Measurements from ENCODE around the gene SELENOF.

The SELENOF gene

DNA sequence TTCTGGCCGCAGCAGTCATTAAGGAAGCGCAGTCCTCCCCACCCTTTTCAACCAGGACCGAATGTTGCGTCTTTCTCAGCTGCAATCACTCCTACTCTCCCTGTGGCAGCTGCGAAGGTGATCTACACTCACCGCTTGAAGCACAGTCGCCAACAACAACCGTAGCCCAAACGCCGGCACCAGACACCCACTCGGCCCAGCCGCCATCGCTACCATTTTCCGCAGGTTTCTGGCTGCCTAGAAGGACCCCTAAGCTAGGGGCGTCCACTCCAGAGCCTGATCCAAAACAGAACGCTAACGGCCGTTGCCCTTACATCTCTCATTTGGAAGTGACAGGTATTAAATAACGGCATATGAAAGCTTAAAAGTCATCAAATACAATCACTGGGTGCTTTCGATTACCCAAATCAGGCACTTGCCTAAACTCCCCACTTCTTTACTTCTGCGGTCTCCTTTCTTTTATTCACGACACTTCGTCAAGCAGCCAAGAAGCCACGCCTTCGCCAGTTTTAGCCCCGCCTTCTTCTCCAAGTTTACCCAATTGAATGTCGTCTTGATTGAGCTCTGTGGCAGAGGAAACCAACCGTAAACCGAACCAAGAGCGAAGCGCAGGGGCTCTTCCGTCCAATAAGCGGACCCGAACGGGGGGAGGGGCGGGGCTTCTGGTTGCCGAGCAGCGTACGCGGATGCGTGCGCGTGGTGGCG, at the start of gene SELENOF:
Gene SELENOF (minus strand): TSS at position 231 of the 705 bp plus-strand sequence. CDS start 15 bp downstream, at position 216.
- peak; percentile 99 for DNase-seq

DNA sequence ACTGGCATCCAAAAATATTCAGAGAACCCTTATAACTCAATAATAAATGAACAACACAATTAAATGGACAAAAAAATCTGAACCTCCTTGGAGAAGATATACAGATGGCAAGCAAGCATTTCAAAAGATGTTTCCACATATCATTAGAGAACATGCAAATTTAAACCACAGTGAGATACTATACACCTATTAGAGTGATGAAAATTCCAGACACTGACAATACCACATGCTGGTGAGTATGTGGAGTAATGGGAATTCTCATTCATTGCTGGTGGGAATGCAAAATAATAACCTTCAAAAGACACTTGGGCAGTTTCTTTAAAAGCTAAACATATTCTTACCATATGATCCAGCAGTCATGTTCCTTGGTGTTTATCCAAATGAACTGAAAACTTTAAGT, 46.6 kb upstream of the SELENOF start:
- no peak for DNase-seq

DNA sequence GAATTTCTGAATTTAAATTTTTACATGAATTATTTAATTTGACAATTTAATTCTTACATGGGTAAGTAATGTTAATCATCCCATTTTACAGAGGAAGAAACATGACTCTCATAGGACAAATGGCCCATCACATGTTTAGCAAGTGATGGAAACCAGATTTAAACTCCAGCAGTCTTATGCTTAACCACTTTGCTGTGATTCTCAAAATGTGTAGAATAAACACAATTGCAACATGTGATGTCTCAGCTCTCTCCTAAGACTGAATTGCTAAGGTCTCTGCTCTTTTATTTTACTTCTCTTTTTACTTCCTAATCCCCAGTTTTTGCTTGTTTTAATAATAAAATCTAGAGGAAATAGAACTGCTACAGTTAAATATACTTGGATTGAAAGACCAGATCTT, 43.3 kb upstream of the SELENOF start:
- DNase-seq = no peak

DNA sequence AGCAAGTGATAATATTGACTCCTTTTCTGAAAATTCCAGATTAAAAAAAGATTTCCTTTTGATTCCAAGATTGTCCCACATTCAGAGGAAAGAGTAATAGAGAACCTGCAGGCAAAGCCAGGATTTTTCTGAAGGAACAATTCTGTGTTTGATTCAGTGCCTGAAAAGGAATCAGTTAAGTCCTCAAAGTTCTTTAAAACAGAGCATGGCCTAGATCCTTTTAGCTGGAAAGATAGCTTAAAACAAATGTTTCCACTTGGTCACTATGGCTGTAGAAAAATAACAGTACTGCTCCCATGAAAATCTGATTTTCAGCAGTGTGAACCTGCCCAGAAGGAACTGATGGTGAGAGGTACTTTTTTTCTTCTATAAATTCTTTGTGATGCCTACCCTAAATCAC, 42.3 kb upstream of the SELENOF start:
- no peak for DNase-seq

DNA sequence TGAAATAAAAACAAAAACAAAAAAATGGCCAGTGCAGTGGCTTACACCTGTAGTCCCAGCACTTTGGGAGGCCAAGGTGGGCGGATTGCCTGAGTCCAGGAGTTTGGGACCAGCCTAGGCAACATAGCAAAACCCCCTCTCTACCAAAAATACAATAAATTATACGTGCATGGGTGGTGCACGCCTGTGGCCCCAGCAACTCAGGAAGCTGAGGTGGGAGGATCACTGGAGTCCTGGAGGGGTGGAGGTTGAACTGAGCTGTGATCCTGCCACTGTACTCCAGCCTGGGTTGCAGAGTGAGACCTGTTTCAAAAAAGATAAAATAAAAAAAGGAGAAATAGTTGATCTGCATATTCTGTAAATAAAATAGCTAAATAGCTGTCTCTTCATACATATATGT, 41.8 kb upstream of the SELENOF start:
- DNase-seq = no peak

DNA sequence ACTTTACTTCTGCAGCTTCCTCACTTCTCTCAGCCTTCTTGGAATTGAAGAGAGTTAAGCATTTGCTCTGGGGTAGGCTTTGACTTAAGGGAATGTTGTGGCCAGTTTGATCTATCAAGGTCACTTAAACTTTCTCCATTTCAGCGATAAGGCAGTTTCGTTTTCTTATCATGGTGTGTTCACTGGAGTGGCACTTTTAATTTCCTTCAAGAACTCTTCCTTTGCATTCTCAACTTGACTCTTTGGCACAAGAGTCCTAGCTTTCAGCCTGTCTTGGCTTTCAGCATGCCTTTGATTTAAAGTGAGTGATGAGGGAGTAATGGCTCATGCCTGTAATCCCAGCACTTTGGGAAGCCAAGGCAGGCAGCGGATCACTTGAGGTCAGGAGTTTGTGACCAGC, 39.2 kb upstream of the SELENOF start:
- no peak for DNase-seq

DNA sequence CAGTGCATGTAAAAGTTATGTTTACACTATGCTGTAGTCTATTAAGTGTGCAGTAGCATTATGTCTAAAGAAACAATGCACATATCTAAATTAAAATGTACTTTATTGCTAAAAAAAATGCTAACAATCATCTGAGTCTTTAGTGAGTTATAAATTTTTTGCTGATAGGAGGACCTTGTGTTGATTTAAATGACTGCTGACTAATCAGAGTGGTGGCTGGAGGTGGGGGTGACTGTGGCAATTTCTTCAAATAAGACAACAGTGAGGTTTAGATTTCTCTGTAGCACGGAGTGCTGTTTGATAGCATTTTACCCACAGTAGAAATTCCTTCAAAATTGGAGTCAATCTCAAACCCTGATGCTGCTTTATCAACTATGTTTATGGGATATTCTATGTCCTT, 37.5 kb upstream of the SELENOF start:
- no peak for DNase-seq

DNA sequence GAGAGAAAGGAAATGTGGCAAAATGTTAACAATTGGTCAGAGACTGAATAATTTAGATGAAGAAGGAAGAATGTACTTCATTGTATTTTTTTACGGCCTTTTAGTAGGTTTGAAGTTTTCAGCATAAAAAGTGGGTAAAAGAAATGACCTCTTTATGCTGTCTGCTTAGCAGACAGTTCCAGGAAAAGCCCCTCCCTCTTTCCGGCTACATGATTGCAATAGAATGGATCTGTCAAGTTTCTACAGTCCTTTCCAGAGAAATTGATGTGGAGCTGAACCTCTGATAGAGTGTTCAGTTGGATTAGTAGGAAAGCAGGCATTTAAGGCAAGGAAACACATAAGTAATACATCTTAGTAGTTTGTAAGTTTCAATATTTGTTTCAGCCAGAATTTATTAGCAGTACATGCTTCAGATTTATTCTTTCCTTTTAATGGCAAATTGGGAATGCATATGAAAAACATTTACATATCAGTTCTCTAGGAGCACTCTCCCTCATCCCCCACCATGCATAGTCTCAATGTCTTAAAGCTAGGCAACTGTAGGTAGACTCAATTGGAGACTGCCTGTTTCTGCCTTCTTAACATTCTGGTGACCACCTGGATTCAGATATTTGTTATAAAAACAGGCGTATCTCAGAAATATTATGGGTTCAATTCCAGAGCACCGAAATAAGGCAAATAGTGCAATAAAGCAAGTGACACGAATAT, 36.9 kb upstream of the SELENOF start:
- DNase-seq = no peak

DNA sequence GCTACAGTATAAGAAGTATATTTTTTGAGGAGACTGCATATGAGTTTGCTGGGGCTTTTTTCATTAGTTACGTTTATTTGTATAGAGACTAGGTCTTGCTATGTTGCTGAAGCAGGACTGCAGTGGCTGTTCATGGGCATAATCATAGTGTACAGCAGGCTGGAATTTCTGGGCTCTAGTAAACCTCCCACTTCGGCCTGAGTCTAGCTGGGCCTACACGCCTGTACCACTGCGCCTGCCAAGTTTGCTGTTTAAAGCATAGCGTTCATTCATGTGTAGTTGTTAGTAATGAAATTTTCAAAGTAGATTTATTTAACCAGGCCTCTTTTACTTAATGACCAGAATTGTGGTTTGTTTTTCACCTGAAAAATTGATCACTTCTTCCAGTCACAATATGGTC, 34.3 kb upstream of the SELENOF start:
- no peak for DNase-seq

DNA sequence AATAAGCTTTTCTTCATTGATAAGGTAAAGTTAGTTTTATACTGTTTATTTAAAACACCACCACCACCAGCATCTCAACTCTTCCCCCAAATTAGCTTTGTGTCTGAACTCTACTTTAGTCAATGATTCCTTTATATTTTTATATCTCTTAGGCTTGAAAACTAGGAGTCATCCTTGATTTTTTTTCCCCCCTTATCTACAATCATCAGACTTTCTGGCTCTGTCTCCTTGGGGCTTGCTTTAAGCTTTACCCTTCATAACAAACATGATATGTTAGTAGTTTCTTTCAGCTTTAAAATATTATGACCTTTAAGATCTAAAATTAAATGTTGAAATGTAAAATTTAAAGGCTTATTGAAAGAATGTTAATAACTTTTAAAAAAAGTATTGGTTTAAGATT, 28.8 kb upstream of the SELENOF start:
- DNase-seq = no peak

DNA sequence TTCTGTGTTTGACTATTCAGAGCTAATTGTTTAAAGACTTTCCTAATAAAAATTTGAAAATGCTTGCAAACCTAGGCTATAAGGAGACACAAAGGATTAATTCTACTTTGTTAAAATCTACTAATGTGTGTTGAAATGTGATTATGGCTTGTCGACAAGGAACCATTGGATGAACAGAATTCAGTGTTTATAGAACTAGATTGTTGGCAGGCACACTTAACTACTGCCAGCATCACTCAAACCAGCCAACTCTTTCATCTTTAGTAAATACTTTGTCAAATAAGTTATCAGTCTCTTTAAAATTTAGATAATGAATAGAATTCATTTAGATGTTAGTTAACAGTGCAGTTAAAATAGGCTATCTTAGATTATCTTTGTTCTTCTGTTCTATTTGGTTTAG, 28.1 kb upstream of the SELENOF start:
- DNase-seq = no peak

DNA sequence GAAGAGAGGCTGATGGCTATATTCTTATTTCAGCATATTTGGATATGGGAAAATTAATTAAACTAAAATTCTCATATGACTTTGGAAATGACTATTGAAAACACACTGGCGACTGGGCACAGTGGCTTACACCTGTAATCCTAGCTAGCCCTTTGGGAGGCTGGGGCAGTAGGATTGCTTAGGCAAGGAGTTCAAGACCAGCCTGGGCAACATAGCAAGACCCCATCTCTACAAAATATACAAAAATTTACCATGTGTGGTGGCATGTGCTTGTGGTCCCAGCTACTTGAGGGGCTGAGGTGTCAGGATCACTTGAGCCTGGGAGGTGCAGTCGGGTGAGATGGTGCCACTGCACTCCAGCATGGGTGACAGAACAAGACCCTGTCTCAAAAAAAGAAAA, 26.7 kb upstream of the SELENOF start:
- DNase-seq = no peak

DNA sequence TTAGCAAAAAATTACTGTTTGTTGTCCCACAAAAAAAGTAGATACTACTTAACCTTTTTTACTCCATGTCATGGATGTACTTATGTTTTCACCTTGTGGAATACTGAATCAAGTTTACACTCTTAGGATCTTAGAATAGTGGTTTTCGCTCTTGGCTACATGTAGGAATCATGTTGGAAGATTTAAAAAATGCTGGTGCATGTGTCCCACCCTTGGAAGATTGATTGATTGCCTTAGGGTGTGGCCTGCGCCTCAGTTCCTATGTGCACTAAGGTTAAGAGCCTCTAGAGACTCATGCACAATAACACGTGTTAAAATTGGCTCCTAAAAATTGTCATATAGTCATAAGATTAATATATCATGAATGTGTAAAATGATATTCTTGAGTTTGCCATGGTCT, 25.5 kb upstream of the SELENOF start:
- DNase-seq = no peak

DNA sequence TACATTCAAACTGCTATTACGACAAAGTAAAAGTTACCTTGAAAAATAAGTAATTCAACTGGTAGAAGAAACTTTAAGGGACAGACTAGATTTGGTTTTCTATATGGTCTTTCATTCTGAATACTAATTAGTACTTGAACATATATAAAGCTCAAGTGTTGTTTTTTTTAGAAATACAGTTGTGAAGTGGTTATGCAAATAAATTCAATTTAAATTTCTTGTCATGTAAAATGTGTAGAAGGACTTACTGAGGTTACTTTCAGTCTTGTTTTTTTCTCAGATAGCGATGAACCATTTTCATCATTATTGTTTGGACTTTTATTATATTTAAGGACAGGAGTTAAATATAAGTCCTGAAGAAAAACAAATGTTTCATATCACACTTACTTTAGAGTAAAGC, 24.9 kb upstream of the SELENOF start:
- no peak for DNase-seq

DNA sequence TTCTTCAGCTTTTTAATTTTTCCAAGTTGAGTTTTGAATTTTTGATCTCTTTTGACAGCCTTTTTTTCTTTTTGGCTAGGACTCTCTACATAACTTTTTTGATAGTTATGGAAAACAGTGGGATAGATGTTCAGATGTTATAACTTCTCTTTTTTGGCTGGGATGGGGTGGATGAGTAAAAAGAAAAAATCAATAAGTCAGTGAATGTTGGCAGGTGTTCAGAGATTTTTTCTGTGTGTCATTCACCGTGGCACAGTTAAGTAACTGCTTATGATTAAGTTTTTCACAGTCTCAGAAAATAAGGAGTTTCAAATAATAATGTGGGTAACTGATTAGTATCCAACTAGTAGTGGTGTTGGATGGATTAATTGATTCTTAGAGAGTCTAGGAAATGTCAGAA, 24.5 kb upstream of the SELENOF start:
- DNase-seq = no peak

DNA sequence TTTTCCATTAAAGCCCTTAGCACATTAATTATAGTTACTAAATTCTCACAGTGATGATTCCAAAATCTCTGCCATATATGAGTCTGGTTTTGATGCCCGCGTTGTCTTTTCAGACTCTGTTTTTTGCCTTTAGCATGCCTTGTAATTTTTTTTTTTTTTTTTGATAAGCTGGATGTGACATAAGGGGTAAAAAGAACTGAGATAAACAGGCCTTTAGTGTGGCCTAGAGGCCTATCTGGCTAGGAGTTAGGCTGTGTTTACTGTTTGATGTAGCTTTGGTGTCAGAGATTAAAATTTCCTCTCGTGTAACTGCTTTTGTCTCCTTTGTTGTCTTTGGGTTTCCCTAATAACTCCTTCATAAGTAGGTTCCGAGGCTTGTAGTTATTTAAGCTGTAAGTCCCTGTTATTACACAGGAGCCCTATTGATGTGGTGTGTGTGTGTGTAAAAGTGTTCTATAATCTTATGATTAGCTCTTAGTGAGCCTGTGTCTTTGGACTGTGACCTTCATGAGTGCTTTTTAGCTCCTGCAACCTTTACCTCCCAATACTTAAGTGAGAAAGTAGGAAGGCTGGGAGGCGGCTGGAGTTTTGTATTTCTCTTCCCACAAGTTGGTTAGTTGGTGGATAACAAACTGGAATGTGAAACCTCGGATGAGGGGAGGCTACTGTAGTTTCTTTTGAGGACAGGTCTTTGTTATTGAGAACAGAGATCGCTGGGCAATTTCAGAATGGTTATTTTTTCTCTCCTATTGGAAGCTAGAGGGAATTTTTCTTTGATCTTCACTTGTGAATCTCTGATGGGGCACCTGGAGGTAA, 19.8 kb upstream of the SELENOF start:
- no peak for DNase-seq

DNA sequence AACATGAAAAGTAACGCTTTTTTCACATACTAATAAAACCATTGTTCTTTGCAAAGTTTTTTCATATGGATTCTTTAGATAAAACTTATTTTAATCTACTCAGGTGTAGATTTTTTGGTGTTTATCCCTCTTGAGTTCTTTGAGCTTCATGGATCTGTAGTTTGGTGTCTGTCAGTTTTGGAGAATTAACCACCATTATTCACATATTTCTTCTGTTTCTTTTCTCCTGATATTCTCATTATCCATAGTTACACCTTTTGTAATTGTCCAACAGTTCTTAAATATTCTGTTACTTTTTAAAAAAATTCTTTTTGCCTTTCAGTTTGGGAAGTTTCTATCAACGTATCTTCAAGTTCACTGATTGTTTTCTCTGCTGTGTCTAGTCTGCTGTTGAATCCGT, 19.1 kb upstream of the SELENOF start:
- no peak for DNase-seq

DNA sequence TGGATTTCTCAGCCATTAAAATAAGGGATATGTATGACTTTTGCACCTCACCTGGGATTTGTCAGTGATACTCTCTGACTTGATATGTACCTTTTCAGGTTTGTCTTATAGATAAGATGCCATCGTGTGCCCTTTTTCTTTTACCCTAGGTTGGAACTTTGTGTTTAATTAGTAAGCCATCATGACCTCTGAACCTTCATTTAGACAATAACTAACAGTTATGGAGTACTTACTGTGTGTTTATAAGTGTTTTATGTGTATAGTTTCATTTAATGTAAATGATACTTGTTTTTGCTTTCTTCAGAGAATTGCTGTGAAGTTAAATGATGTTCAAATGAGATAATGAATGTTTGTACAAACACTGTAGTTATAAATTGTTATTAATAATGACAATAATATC, 14.9 kb upstream of the SELENOF start:
- no peak for DNase-seq

DNA sequence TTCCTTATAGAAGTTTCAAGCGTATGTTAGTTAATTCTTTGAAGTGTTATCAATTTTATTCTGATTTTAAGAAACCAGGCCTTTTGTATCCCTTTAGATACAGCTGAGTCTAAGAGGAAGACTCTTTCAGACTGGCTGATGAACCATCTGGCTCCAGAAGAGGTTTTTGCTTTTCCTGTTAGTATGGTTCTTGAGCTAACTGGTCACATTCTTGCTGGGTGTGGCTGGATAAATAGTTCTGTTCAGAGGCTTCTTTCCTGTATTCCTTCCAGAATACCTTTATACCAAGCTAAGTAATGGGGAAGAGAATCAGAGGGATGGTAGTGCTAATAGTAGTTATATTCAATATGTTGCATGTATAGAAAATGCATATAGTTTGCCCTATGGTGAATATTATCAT, 13.0 kb upstream of the SELENOF start:
- no peak for DNase-seq

DNA sequence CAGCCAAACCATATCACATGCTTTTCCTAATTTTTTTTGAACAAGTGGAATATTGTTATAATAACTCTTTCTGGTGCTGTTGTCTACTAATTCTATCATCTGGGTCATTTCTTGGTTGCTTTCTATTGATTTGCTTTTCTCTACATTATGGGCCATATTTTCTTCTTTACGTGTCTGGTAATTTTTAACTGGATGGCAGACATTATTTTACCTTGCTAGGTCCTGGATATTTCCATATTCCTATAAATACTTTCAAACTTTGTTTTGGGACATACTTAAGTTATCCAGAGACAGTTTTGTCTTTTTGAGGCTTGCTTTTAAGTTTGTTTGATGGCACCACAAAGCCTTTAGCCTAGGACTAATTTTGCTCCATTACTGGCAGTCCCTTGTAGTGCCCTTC, 11.8 kb upstream of the SELENOF start:
- no peak for DNase-seq

DNA sequence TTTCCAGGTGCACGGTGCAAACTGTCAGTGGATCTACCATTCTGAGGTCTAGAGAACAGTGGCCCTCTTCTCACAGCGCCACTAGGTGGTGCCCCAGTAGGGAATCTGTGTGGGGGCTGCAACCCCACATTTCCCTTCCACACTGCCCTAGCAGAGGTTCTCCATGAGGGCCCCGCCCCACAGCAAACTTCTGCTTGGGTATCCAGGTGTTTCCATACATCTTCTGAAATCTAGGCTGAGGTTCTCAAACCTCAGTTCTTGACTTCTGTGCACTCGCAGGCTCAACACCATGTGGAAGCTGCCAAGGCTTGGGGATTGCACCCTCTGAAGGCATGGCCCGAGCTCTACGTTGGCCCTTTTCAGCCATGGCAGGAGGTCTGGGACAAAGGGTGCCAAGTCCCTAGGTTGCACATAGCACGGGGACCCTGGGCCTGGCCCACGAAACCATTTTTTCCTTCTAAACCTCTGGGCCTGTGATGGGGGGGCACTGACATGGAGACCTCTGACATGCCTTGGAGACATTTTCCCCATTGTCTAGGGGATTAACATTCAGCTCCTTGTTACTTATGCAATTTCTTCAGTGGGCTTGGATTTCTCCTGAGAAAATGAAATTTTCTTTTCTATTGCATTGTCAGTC, 10.5 kb upstream of the SELENOF start:
- DNase-seq = no peak

DNA sequence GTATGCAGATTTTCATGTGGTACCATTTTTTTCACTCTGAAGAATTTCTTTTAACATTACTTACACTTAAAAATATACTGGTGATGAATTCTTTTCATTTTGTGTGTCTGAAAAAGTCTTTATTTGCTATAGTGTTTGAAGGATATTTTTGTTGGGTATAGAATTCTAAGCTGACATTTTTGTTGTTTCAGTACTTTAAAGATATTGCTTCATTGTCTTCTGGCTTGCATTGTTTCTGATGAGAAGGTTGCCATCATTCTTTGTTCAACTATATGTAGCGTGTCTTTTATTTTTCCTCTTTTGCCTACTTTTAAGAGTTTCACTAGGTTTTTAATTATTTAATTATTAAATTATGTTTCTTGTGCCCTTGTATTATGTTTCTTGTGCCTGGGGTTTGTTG, 8.5 kb upstream of the SELENOF start:
- no peak for DNase-seq

DNA sequence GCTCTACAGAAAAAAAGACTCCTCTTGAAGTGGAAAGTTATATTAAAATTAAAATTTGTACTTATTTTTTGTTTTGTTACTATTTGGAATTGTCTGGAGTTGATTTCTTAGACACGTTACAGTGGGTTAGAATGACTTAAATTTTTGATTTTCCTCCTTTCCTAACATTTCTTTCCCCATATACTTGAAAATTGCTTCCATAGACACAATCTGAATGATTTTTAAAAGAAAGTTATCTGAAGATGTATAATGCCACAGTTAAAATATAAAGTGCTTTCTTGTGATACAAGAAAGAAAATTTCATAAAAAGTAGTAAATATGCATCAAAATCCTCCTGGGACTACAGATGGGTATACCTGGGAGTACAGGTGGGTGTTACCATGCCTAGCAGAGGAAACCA, 2.8 kb upstream of the SELENOF start:
- DNase-seq = no peak
